Common myeloid progenitor, CD34-positive (primary cell): ENCODE measurements around the gene AKAIN1.

Experiments used
- CTCF ChIA-PET: fragments of 350-600 bp; sonication (Branson Sonifier 250); formaldehyde crosslinking; loops from one replicate; lab custom pipeline; 2021; ENCODE audit warnings: antibody characterized with exemption; lab: Charles Lee
- POLR2A ChIA-PET: fragments of 350-600 bp; sonication (Branson Sonifier 250); formaldehyde crosslinking; loops from one replicate; lab custom pipeline; 2021; ENCODE audit warnings: antibody characterized with exemption; lab: Charles Lee
- DNase-seq, 3 donors: peaks; one replicate each; pipeline versions ENCODE4 v3.0.0 to v3.0.0-alpha.2; 2013
- H3K27ac ChIP-seq, 2 experiments: 1 replicate in 1 of 2; 2 replicates in 1 of 2; pipeline ENCODE4 v1.7.0; 2013; ENCODE audit warnings: inconsistent platforms in 2 of 2, low read length in 2 of 2, mild to moderate bottlenecking in 2 of 2, low read depth in 1 of 2, moderate library complexity in 1 of 2; ENCODE audit not compliant: severe bottlenecking in 2 of 2, insufficient read depth in 1 of 2, poor library complexity in 1 of 2
- H3K27me3 ChIP-seq, 5 experiments: replicated peaks in 2 of 5; 1 replicate in 3 of 5; 2 replicates in 2 of 5; pipeline versions ENCODE4 v1.6.1 to v1.7.0; 2013; ENCODE audit warnings: low read length in 4 of 5, mild to moderate bottlenecking in 2 of 5, moderate library complexity in 2 of 5, inconsistent platforms in 1 of 5; ENCODE audit not compliant: insufficient read depth in 5 of 5, control insufficient read depth in 4 of 5
- H3K36me3 ChIP-seq, 4 experiments: 1 replicate in 2 of 4; 2 replicates in 2 of 4; pipeline versions ENCODE4 v1.6.1 to v1.7.0; 2013; ENCODE audit warnings: low read length in 3 of 4, control low read depth in 1 of 4, mild to moderate bottlenecking in 1 of 4; ENCODE audit not compliant: control insufficient read depth in 4 of 4, insufficient read depth in 4 of 4
- H3K4me1 ChIP-seq, 4 experiments: 1 replicate in 3 of 4; 2 replicates in 1 of 4; pipeline versions ENCODE4 v1.6.1 to v1.7.1; 2013; ENCODE audit warnings: low read length in 3 of 4, mild to moderate bottlenecking in 3 of 4, control low read depth in 1 of 4, inconsistent platforms in 1 of 4, moderate library complexity in 1 of 4; ENCODE audit not compliant: control insufficient read depth in 4 of 4, insufficient read depth in 4 of 4; ENCODE audit errors: control extremely low read depth in 1 of 4
- H3K4me3 ChIP-seq, 7 experiments: 1 replicate in 4 of 7; 2 replicates in 3 of 7; pipeline versions ENCODE4 v1.5.1 to v1.7.0; 2013; ENCODE audit warnings: mild to moderate bottlenecking in 7 of 7, low read length in 6 of 7, moderate library complexity in 6 of 7, inconsistent platforms in 2 of 7, low read depth in 2 of 7, control low read depth in 1 of 7; ENCODE audit not compliant: insufficient read depth in 4 of 7, control insufficient read depth in 1 of 7; ENCODE audit errors: extremely low read depth in 1 of 7
- H3K9me3 ChIP-seq, 5 experiments: 1 replicate in 4 of 5; 2 replicates in 1 of 5; pipeline versions ENCODE4 v1.6.1 to v1.7.1; 2013; ENCODE audit warnings: low read length in 4 of 5, mild to moderate bottlenecking in 2 of 5, inconsistent platforms in 1 of 5, low read depth in 1 of 5, moderate library complexity in 1 of 5; ENCODE audit not compliant: control insufficient read depth in 4 of 5, insufficient read depth in 2 of 5; ENCODE audit errors: control extremely low read depth in 1 of 5
- WGBS: methylation state at CpG from one replicate; pipeline ENCODE4 v1.1.5; 2013; ENCODE audit not compliant: insufficient coverage; 5-methylcytosine and 5-hydroxymethylcytosine counted together

The AKAIN1 gene

DNA sequence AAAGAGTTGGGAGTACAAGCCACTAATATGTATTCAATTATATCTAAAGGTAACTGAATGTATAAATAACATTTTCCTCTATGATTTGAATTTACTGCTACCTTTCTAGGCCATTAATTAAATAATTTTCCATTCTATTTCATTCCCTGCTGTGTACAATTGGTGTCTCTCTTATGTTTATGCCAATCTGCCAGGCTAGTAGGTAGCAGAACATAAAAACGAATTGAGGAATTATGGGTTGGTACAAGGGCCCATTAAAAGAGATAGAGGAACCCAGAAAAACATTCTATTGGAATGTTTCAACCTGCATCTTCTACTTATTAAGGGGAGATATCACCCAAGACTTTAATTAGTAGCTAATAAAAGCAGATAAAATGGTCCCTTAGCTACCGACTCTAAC is 32.2 kb downstream of the AKAIN1 start:
- Histone ChIP-seq H3K27ac (no peak overlapping the region), H3K4me3 (no peak overlapping the region), H3K4me1 (peaks cover 18 to 44% (median 24%) of the 10 kb centered on the region in 4 experiments), H3K36me3 (no peaks in the 10 kb centered on the region), H3K27me3 (no peaks in the 10 kb centered on the region), H3K9me3 (no peaks in the 10 kb centered on the region)
- ChIA-PET CTCF (interaction anchor here (1.0 to 1.4 kb wide), 3 partner anchors 16 to 95 kb away, joined by 3 to 4 read pairs (median 3); no protein-coding TSS in a partner anchor), POLR2A (interaction anchor here (1.5 kb wide), 1 partner anchor 73 kb away, joined by 5 read pairs; no protein-coding TSS in a partner anchor)
- WGBS: no CpG with 5 or more reads among the region's 2 CpGs
- no peak for DNase-seq

DNA sequence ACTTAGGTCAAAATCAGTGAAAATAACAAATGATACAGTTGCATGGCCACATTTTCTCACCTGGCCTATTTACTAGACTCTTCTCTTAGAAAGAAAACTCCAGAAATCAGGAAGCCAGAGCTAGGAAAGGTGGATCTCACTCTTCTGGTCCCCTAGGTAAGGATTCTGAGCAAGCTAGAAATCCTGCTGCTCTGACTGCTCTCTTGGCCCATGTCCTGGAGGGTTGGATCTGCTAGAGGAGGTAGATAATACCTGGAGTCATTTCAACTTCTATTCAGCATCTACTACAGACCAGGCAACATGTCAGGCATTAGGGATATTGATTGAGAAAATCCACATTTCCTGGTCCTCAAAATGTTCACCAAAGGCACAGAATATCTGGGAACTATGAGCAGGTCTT is 34.9 kb downstream of the AKAIN1 start:
- POLR2A ChIA-PET: no interaction called here

DNA sequence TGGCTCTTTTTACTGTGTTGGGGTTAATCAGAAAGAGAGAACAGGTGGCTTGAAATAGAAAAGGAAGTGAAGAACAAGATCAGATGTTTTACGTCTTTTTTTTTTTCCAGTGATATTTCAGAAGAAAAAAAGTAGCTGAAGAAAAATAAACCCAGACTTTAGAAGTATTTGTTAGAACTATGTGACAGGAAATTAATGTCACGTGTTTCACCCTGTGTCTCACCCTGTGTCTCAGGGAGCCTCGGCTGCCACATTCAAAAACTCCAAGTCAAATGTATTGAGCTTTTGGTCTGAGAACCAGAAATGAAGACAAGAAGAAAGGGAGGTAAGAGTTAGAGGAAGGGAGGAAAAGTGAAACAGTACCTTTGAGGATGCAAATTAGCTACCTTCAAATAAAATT is 38.0 kb downstream of the AKAIN1 start:
- DNase-seq: peak in 2 of 3 donors; percentile 27 to 35
- peaks cover 3 to 14% (median 6%) of the 10 kb centered on the region in 4 experiments for H3K4me1 ChIP-seq
- no peaks in the 10 kb centered on the region for H3K36me3 ChIP-seq
- POLR2A ChIA-PET: no interaction called here
- H3K27me3 ChIP-seq: no peaks in the 10 kb centered on the region
- H3K27ac ChIP-seq: no peak overlapping the region
- WGBS: 0% methylated on average over 2 of the region's 3 CpGs
- no peaks in the 10 kb centered on the region for H3K9me3 ChIP-seq
- CTCF ChIA-PET: no interaction called here
- H3K4me3 ChIP-seq: no peak overlapping the region

More for the DNA sequence above, 34.9 kb downstream of the AKAIN1 start:
- CTCF ChIA-PET: no interaction called here
- no peaks in the 10 kb centered on the region for H3K9me3 ChIP-seq
- H3K36me3 ChIP-seq: no peaks in the 10 kb centered on the region
- H3K27ac ChIP-seq: no peak overlapping the region
- H3K4me1 ChIP-seq: peaks cover 5 to 34% (median 14%) of the 10 kb centered on the region in 4 experiments
- no peaks in the 10 kb centered on the region for H3K27me3 ChIP-seq
- DNase-seq: no peak
- no peak overlapping the region for H3K4me3 ChIP-seq

GRCh38 chr18:5158587-5158986 is 38.5 kb downstream of the AKAIN1 start:
- Histone ChIP-seq H3K36me3 (no peaks in the 10 kb centered on the region), H3K27me3 (no peaks in the 10 kb centered on the region), H3K27ac (no peak overlapping the region), H3K4me3 (no peak overlapping the region), H3K4me1 (peaks cover 3 to 14% (median 6%) of the 10 kb centered on the region in 4 experiments), H3K9me3 (no peaks in the 10 kb centered on the region)
- peak in 1 of 3 donors; percentile 4 for DNase-seq
- WGBS: no CpG with 5 or more reads among the region's 2 CpGs
- CTCF ChIA-PET: no interaction called here
- POLR2A ChIA-PET: no interaction called here

GRCh38 chr18:5158172-5158571 is 38.9 kb downstream of the AKAIN1 start:
- ChIA-PET CTCF (no interaction called here), POLR2A (no interaction called here)
- Histone ChIP-seq H3K27ac (no peak overlapping the region), H3K27me3 (no peaks in the 10 kb centered on the region), H3K36me3 (no peaks in the 10 kb centered on the region), H3K4me1 (peaks cover 3 to 14% (median 6%) of the 10 kb centered on the region in 4 experiments), H3K4me3 (no peak overlapping the region), H3K9me3 (no peaks in the 10 kb centered on the region)
- WGBS: 31% methylated on average over 3 of the region's 3 CpGs
- peak in 1 of 3 donors; percentile 25 for DNase-seq

GRCh38 chr18:5155907-5156287 is 41.2 kb downstream of the AKAIN1 start:
- no peak overlapping the region for H3K4me3 ChIP-seq
- no peak for DNase-seq
- no peak overlapping the region for H3K27ac ChIP-seq
- no peaks in the 10 kb centered on the region for H3K9me3 ChIP-seq
- ChIA-PET POLR2A (no interaction called here), CTCF (no interaction called here)
- H3K36me3 ChIP-seq: no peaks in the 10 kb centered on the region
- no peaks in the 10 kb centered on the region for H3K27me3 ChIP-seq
- WGBS: 80% methylated on average over 1 of the region's 5 CpGs
- peaks cover 3 to 14% (median 6%) of the 10 kb centered on the region in 4 experiments for H3K4me1 ChIP-seq

DNA sequence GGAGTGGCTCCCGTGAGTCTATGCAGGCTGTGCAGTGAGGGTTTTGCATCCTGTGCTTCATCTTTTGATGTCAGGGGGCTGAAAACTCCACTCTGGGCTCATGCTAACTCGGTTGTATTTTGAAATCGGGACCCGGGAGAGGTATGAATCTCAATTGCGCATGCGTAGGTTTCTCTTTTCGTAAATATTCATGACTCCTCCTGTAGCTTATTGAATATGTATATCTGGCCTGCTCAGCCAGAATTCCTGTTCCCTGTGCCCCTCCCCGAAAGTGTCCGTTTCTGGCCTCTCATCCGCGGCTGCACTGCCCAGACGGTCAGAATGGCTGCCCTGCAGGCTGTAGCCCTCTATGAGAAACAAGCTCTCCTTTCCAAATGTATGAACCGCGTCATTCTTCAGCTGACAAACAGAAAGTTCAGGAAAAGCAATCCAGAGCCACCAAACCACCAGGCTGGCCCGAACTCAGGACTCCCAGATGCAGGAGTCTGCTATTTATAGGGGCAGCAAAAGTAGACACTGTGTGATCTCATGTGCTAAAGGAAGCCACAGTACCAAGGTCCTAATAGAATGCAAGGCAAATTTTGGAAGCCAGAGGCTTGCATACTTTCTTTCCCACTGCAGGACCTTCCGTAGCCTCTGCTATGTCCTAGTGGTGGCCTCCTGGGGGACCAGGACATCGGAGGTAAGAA is 41.7 kb downstream of the AKAIN1 start:
- DNase-seq: no peak
- ChIA-PET POLR2A (no interaction called here), CTCF (no interaction called here)
- Histone ChIP-seq H3K27ac (no peak overlapping the region), H3K4me1 (peaks cover 3 to 14% (median 6%) of the 10 kb centered on the region in 4 experiments), H3K4me3 (no peak overlapping the region), H3K9me3 (no peaks in the 10 kb centered on the region), H3K36me3 (no peaks in the 10 kb centered on the region), H3K27me3 (no peaks in the 10 kb centered on the region)
- WGBS: 89% methylated on average over 14 of the region's 17 CpGs
